ENCODE results near the gene CRHBP. TPM values are rescaled to one million over a fixed set of nuclear protein-coding genes. Genes with fewer than 3 reads are reported as not detected.
"Not testable (repeated sequence)": the region's sequence is repeated elsewhere in the genome, so short reads cannot be mapped to it uniquely, and the experiment has no call there.

The CRHBP gene
- 0.56 TPM in 1 of 2 replicates, not detected in the other for total RNA-seq

- intact Hi-C loops (cut with micrococcal nuclease) = no loop called here
Observed at GRCh38 chr5:76952795-76953536, at the start of gene CRHBP. Gene CRHBP (plus strand): TSS chr5:76953045. CDS start chr5:76953135, 90 bp downstream.

DNA sequence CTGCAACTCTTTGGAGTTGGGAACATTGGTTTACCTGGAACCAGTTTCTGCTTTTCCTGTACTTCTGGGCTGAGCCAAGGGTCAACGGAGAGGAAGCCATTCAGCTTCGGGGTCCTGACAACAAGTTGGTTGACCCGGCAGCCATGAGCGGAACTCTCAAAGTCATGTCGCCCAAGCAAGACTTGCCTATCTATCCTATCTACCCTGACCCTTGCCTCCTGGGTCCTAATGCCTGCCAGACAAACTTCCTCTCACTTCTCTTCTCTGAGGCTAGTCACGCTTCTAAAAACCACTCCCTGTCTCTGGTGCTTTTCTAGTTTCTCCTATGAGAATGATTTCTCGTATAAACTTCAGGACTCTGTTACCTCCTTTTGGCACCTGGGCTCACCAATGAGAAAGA lies 44.7 kb upstream of the CRHBP start:
- intact Hi-C loops (cut with micrococcal nuclease) = no loop called here

GRCh38 chr5:76910344-76910933 lies 42.4 kb upstream of the CRHBP start:
- intact Hi-C loops (cut with micrococcal nuclease) = not testable (repeated sequence)

- intact Hi-C loops (cut with micrococcal nuclease) = not testable (repeated sequence)
Observed at GRCh38 chr5:76914671-76915070, 38.2 kb upstream of the CRHBP start.

DNA sequence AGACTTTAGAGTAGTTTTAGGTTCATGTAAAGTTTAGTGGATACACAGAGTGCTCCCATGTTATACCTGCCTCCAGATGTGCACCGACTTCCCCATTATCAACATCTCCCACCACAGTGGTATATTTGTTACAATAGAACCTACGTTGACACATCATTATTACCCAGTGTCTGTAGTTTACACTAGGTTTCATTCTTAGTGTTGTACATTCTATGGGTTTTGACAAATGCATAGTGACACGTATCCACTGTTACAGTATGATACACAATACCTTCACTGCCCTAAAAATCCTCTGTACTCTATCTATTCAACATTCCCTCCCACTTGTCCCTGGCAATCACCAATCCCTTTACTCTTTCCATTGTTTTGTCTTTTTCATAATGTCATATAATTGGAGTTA lies 34.3 kb upstream of the CRHBP start:
- intact Hi-C loops (cut with micrococcal nuclease) = no loop called here

GRCh38 chr5:76920491-76920890 lies 32.4 kb upstream of the CRHBP start:
- intact Hi-C loops (cut with micrococcal nuclease) = no loop called here

DNA sequence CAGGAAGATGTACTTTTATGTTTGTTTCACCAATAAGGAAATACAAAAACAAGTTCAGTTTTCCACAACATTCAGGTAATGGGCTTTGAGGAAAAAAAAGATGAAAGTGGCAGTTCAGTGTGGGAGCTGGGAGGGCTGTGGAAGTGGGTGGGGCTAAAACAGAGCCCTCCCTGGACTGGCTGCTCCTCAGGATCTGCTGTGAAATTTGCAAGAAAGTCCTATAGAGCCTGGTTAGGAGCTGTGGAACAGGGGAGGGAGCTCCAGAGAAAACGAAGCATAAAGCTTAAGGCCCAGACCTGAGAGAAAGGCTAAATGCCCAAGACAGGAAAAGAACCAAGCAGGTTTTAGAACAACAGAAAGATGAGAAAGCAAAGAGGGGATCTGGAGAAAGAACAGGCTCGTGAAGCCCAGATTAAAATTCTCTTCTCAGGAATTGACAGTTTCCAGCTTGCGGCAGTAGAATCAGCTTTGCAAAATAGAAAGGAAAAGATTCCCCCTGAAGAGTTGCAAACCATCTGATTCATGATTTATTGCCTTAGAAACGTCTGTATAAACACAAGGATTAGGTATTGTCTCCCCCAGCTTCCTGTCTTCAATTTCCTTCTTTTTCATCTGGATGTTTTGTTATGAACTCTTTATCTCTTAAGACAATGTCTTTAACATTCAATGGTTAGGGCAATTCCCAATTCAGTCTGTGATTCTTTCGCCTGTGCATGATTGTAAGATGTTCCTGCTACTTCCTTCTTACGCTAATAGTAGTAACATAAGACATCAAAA lies 26.3 kb upstream of the CRHBP start:
- intact Hi-C loops (cut with micrococcal nuclease) = no loop called here

DNA sequence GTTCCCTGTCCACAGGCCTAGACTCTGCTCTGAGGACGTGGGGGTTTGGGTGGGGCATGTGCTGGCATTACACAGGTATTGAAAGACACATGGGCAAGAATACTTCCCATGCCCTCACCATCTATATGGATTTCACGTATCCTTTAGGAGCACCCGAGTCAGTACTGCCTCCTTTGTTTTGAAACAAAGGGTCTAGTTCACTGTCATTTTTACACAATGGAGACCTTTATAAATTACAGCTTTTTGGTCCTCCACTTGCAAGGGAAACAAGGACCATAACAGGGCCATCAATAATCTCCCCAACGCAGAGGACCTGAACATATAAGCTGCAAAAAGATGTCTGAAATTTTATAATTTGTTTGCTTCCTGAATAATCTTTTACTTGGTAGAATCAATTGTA lies 24.9 kb upstream of the CRHBP start:
- intact Hi-C loops (cut with micrococcal nuclease) = no loop called here

DNA sequence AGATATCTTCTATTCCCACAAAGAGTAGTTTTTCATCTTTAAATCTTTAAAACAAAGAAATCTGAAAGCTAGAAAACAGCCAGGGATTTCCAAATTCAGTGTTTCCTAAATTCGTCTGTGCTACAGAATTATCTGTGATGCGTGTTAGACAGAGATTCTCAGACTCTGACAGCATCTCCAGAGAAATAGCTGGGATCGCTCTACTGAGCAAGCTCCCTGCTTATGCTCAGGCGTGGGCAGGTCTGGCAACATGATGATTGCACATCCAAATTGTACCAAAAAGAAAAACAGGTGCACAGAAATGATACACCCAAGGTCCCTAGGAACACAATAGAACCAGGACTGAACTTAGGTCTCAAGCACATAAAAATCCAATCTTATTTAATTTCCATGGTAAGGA lies 22.8 kb upstream of the CRHBP start:
- intact Hi-C loops (cut with micrococcal nuclease) = no loop called here

- intact Hi-C loops (cut with micrococcal nuclease) = no loop called here
Observed at GRCh38 chr5:76938177-76938576, 14.7 kb upstream of the CRHBP start.

GRCh38 chr5:76941000-76941399 lies 11.8 kb upstream of the CRHBP start:
- intact Hi-C loops (cut with micrococcal nuclease) = no loop called here

DNA sequence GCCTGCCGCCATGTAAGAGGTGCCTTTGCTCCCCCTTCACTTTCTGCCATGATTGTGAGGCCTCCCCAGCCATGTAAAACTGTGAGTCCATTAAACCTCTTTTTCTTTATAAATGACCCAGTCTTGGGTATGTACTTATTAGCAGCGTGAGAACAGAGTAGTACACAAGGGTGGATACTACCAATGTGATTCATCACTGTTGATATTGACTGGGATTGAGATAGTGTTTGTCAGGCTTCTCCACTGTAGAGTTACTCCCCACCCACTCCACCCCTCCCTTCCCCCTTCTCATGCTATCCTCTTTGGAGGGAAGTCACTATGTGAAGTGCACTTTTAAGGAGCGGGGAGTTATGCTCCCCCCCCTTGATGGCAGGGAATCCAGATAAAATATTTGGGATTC lies 11.4 kb upstream of the CRHBP start:
- intact Hi-C loops (cut with micrococcal nuclease) = no loop called here

GRCh38 chr5:76942581-76942980 lies 10.3 kb upstream of the CRHBP start:
- intact Hi-C loops (cut with micrococcal nuclease) = no loop called here

DNA sequence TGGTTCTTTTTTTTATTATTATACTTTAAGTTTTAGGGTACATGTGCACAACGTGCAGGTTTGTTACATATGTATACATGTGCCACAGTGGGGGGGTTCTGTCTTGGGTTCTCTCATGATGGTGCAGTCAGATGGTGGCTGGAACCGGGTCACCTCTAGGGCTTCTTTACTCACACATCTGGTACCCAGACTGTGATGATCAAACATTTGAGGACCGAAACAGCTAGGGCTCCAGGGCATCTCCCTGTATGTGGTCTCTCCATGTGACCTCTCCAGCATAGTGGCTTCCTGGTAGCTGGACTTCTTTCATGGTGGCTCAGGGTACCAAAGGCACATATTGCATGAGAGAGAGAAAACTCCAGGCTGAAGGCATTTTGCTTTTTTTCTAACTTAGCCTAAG lies 9.8 kb upstream of the CRHBP start:
- intact Hi-C loops (cut with micrococcal nuclease) = no loop called here

DNA sequence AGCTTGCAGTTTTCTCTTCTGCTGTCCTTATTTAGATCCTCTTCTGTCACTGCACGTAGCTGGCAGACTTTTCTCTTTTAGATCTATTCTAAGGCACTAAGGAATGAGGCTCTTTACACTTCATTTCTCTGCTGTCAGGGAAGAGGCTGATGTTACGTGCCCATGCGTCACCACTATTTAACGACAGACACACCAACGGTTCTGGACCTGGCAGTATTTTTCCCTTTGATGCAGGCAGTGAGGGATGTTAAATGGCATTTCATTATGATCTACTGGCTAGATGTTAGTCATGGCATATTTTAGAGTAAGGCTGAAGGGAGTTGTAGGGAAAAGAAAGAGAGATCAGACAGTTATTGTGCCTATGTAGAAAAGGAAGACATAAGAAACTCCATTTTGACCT lies 8.2 kb upstream of the CRHBP start:
- intact Hi-C loops (cut with micrococcal nuclease) = no loop called here

DNA sequence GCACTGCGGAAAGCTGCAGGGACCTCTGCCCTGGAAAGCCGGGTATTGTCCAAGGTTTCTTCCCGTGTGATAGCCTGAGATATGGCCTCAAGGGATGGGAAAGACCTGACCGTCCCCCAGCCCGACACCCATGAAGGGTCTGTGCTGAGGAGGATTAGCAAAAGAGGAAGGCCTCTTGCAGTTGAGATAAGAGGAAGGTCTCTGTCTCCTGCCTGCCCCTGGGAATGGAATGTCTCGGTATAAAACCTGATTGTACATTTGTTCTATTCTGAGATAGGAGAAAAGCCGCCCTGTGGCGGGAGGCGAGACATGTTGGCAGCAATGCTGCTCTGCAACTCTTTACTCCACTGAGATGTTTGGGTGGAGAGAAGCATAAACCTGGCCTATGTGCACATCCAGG lies 7.6 kb upstream of the CRHBP start:
- intact Hi-C loops (cut with micrococcal nuclease) = not testable (repeated sequence)

DNA sequence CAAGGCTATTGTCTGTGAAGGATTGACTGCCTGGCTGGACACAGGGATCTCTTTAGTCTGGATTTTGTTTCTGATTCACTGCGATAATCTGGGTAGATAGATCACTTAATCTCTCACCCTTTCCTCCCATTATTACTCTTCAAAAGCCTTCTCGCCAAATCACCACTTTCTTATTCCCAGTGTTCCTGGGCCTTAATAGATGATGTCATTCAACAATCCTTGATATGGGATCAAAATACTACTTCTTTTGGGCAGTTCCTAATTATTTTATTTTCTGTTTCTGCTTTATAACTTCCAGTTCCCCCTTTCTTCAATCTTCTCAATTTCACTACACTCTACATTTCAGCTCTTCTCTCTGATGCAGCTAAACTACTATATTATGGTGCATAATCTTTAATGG lies 6.8 kb upstream of the CRHBP start:
- intact Hi-C loops (cut with micrococcal nuclease) = no loop called here

DNA sequence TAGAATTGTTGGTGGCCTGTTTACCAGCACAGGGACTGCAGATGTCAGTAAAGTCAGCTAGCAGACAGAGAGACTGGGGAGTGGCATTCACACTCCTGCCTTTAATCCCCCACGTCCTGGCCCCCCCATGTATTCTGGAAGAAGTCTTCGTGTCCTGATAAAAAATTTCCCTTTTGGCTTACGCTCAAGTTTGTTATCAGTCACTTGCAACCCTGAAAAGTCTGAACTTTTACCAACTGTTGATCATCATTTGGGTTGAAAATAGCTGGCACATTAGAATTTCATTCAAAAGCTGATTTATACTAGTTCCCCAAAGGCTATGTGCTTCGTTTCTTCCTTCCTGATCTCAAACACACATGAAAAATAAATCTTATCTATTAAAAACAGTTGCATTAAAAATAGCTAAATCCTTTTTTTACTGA lies 5.8 kb upstream of the CRHBP start:
- intact Hi-C loops (cut with micrococcal nuclease) = no loop called here

- intact Hi-C loops (cut with micrococcal nuclease) = no loop called here
Observed at GRCh38 chr5:76953551-76954382, 922 bp downstream of the CRHBP start.

DNA sequence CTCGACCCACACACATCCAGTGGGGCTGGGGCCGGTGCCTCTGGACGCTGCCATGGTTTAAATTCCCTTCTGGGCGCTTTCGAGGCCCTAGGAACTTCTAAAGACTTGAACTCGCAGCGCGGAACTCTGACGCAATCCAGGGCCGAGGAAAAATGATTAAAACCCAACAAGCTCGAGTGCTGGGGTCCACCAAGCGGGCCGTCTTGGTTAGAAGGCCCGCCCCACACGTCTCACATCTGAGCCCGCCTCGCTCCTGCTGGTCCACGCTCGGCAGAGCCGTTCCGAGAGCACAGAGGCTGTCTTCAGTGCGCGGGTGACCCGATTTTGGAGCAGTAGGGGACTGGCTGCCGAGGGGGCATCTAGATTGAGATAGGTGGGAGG lies 1.5 kb downstream of the CRHBP start:
- intact Hi-C loops (cut with micrococcal nuclease) = no loop called here

DNA sequence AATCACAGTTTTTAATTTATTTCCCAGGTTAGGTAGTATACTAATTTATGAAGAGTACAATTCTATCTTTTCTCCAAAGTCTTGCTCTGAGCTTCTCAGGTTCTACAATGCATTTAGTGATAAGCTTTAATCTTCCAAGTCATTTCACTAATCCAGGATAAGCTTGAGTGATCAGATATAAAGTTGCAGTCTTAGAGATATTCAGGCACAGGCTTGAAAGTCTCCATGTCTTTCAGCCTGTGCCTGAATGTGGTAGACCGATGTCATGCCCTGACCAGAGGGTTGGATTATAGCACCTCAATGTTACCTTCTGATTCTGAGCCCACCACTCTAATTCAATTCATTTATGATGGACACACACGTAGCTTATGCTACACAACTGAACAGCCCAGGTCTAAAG lies 3.2 kb downstream of the CRHBP start:
- intact Hi-C loops (cut with micrococcal nuclease) = no loop called here

Data from T-helper 1 cell treated with Interleukin-12 subunit alpha and Interleukin-12 subunit beta and Interleukin-4 antibody, amounts not matched to agents 30 ng/mL and 1 ng/mL, for 36 hours (primary cell).